22Rv1 (cell line): Measurements from ENCODE around the gene SAMD4A.
A peak's percentile ranks its signal among the peaks of the same experiment; 100 is the strongest.

Source experiments
- H3K27ac ChIP-seq: fragments of 450-650 bp; 2 replicates; pipeline ENCODE4 v1.5.1; 2017
- ZFX ChIP-seq: fragments of 450-650 bp; IDR thresholded peaks from 2 replicates; pipeline ENCODE4 v1.6.1; 2017; ENCODE audit warnings: antibody characterized with exemption, borderline replicate concordance
- TF ChIP-seq, protein P1 (sequence below): fragments of 450-650 bp; IDR thresholded peaks from 2 replicates; pipeline ENCODE4 v1.5.1; 2017; ENCODE audit warnings: mild to moderate bottlenecking

SAMD4A gene

DNA sequence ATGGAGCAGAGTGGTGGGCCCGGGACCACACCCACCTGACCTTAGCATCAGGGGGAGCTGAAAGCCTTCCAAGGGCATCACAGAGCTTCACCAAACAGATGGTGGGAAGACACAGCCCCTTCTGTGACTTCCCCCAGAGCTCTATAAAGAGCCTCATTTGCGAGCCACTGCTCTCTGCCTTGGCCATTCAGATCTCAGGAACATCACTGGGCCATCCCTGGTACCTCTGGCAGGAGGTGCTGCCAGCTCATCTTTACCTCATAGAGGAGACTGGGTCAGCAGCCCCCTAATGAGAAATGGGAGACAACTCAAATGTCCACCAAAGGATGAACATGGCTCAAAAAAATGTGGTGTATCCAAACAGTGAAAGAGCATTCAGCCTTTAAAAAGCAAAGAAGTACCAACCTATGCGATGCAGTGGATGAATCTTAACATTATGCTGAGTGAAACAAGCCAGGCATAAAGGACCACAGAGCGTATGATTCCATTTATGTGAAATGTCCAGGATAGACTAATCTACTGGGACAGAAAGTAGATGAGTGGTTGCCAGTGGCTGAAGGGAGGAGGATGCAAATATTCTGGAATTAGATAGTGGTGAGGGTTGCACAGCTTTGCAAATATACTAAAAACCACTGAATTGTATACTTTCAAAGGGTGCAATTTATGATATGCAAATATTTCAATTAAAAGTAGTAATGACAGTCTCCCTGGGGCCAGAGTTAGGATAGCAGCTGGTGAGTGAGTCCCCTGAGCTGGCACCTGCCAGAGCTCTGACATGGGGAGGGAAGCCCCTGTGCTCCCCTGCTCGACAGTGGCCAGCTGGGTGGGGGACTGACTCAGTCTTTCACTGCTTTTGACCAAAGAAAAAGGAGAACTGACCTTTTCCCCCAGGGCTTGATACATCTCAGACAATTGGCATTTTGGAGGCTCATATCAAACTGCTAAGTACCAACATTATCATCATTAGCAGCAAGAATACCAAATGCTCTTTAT, 219.1 kb downstream of the SAMD4A start:
- H3K27ac ChIP-seq, result no peak overlapping the region
- no peak for TF ChIP-seq ZFX
- TF ChIP-seq, protein P1, sequence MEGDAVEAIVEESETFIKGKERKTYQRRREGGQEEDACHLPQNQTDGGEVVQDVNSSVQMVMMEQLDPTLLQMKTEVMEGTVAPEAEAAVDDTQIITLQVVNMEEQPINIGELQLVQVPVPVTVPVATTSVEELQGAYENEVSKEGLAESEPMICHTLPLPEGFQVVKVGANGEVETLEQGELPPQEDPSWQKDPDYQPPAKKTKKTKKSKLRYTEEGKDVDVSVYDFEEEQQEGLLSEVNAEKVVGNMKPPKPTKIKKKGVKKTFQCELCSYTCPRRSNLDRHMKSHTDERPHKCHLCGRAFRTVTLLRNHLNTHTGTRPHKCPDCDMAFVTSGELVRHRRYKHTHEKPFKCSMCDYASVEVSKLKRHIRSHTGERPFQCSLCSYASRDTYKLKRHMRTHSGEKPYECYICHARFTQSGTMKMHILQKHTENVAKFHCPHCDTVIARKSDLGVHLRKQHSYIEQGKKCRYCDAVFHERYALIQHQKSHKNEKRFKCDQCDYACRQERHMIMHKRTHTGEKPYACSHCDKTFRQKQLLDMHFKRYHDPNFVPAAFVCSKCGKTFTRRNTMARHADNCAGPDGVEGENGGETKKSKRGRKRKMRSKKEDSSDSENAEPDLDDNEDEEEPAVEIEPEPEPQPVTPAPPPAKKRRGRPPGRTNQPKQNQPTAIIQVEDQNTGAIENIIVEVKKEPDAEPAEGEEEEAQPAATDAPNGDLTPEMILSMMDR, result no peak

DNA sequence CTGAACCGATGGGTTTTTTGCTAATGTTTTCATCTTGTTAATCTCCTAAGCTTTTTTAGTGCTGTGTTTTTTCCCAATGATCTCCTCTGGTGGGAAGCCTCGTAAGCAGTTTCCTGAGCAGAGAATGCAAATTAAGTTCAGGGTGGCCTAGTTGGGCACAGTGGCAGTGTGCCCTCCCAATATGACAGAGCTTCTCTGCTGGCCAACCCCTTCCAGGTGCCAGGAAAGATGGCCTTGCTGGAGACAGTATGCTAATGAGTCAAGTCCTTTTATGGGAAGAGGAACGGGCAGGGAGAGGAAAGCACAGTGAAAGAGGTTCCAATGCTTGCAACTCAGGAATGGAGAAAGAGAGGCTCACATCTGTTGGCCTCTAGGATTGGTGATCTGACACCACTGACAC, 219.9 kb downstream of the SAMD4A start:
- H3K27ac ChIP-seq, result peak overlapping the region; percentile 13; the same call in 1 of the 2 replicates
- TF ChIP-seq, protein P1, result no peak
- no peak for TF ChIP-seq ZFX

GRCh38 chr14:54787261-54787660, 220.3 kb downstream of the SAMD4A start:
- peak overlapping the region; percentile 13; the same call in 1 of the 2 replicates for H3K27ac ChIP-seq
- no peak for TF ChIP-seq ZFX
- TF ChIP-seq, protein P1, result no peak

GRCh38 chr14:54788701-54789100, 221.8 kb downstream of the SAMD4A start:
- no peak for TF ChIP-seq ZFX
- TF ChIP-seq, protein P1, result no peak
- H3K27ac ChIP-seq, result no peak overlapping the region

GRCh38 chr14:54789166-54789565, 222.2 kb downstream of the SAMD4A start:
- no peak overlapping the region for H3K27ac ChIP-seq
- TF ChIP-seq, protein P1, result no peak
- TF ChIP-seq ZFX, result no peak

- TF ChIP-seq, protein P1, result no peak
- TF ChIP-seq ZFX, result no peak
- H3K27ac ChIP-seq, result no peak overlapping the region
Measured at GRCh38 chr14:54789781-54790480, 223.0 kb downstream of the SAMD4A start.
